DMS114 treated with DMSO at 0.1 percent for 48 hours (cell line): ENCODE results near the gene ABCG1.

Experiments used
- DNase-seq: peaks from one replicate; lab custom pipeline; 2025; ENCODE audit not compliant: unreplicated experiment; lab: John Stamatoyannopoulos, UW

The ABCG1 gene

GRCh38 chr21:42191696-42192595, 27.0 kb upstream of the ABCG1 start:
- no peak for DNase-seq

GRCh38 chr21:42193131-42193671, 25.7 kb upstream of the ABCG1 start:
- DNase-seq, result no peak

GRCh38 chr21:42193721-42194120, 25.2 kb upstream of the ABCG1 start:
- no peak for DNase-seq

- no peak for DNase-seq
These were observed 24.1 kb upstream of the ABCG1 start for GRCh38 chr21:42194863-42195262.

- no peak for DNase-seq
These were observed 23.4 kb upstream of the ABCG1 start for GRCh38 chr21:42195378-42196031.

GRCh38 chr21:42198929-42199867, 19.7 kb upstream of the ABCG1 start:
- DNase-seq, result no peak

- no peak for DNase-seq
These were observed 19.0 kb upstream of the ABCG1 start for GRCh38 chr21:42199868-42200463.

- DNase-seq, result no peak
These were observed 17.9 kb upstream of the ABCG1 start for GRCh38 chr21:42200906-42201614.

GRCh38 chr21:42201615-42202161, 17.3 kb upstream of the ABCG1 start:
- no peak for DNase-seq

GRCh38 chr21:42202321-42202720, 16.6 kb upstream of the ABCG1 start:
- no peak for DNase-seq

GRCh38 chr21:42203321-42203720, 15.6 kb upstream of the ABCG1 start:
- no peak for DNase-seq

- DNase-seq, result no peak
These were observed 15.0 kb upstream of the ABCG1 start for GRCh38 chr21:42203936-42204335.

GRCh38 chr21:42207426-42207825, 11.5 kb upstream of the ABCG1 start:
- DNase-seq, result no peak

GRCh38 chr21:42208036-42208435, 10.9 kb upstream of the ABCG1 start:
- no peak for DNase-seq

GRCh38 chr21:42208801-42209490, 10.0 kb upstream of the ABCG1 start:
- DNase-seq, result no peak

- no peak for DNase-seq
These were observed 9.0 kb upstream of the ABCG1 start for GRCh38 chr21:42209801-42210479.

- DNase-seq, result no peak
These were observed 6.7 kb upstream of the ABCG1 start for GRCh38 chr21:42212266-42212665.

GRCh38 chr21:42213082-42213774, 5.7 kb upstream of the ABCG1 start:
- DNase-seq, result no peak
